Breast epithelium (tissue), 4 donors: ENCODE data around the gene CEP43. TPM values are rescaled to one million over a fixed set of nuclear protein-coding genes. Genes with fewer than 3 reads are reported as not detected.
A peak's percentile ranks its signal among the peaks of the same experiment; 100 is the strongest.

Source experiments
- DNase-seq, 2 donors: peaks; one replicate each; pipeline ENCODE4 v3.0.0-alpha.2; 2019; ENCODE audit warnings: low spot score in 2 of 2
- H3K27ac ChIP-seq, 2 donors: fragments of 200-600 bp; sonication (generic) in 1 of 2; one replicate each; pipeline ENCODE4 v1.5.1; 2016 to 2019; ENCODE audit warnings: mild to moderate bottlenecking in 1 of 2
- H3K27me3 ChIP-seq, 2 donors: fragments of 200-600 bp; sonication (generic) in 1 of 2; one replicate each; pipeline versions ENCODE4 v1.5.1 to v1.6.0; 2017 to 2019; ENCODE audit warnings: control low read depth in 1 of 2, mild to moderate bottlenecking in 1 of 2
- H3K36me3 ChIP-seq: fragments of 200-600 bp; one replicate; pipeline ENCODE4 v1.5.1; 2019
- H3K4me1 ChIP-seq, 2 donors: fragments of 200-600 bp; sonication (generic); one replicate each; pipeline ENCODE4 v1.5.1; 2016 to 2019; ENCODE audit warnings: control low read depth in 1 of 2
- H3K4me3 ChIP-seq, 3 donors: fragments of 200-600 bp; sonication (generic); 1 replicate in 2 of 3; 2 replicates in 1 of 3; pipeline ENCODE4 v1.5.1; 2016 to 2019; ENCODE audit warnings: mild to moderate bottlenecking in 3 of 3, moderate library complexity in 2 of 3
- H3K9me3 ChIP-seq, 2 donors: fragments of 200-600 bp; sonication (generic) in 1 of 2; one replicate each; pipeline ENCODE4 v1.5.1; 2016 to 2019; ENCODE audit warnings: control low read depth in 1 of 2
- POLR2A ChIP-seq: fragments of 450-650 bp; IDR thresholded peaks from one replicate; pipeline ENCODE4 v1.6.1; 2016; ENCODE audit warnings: antibody characterized with exemption, mild to moderate bottlenecking, moderate library complexity
- POLR2AphosphoS5 ChIP-seq, 3 donors: sonication (generic); formaldehyde crosslinking; IDR thresholded peaks; one replicate each; pipeline ENCODE4 v1.6.1; 2017; ENCODE audit warnings: antibody characterized with exemption in 3 of 3
- intact Hi-C: fragments of 100-400 bp; cut with DNase I; formaldehyde crosslinking; loops from one replicate; pipeline ENCODE4 v1.15.1; 2023; ENCODE audit warnings: low total_unique reads
- total RNA-seq, 3 donors: library from RNA; depleted of rRNA; stranded (reverse); fragments of >200 nt; gene quantifications; one replicate each; pipeline ENCODE4 v1.1.0, GENCODE V29; 2016
- TF ChIP-seq, protein P1 (sequence below), 3 donors: fragments of 450-650 bp; IDR thresholded peaks; one replicate each; pipeline ENCODE4 v1.5.1; 2016 to 2017; ENCODE audit warnings: antibody characterized with exemption in 3 of 3, mild to moderate bottlenecking in 3 of 3, moderate library complexity in 3 of 3

The CEP43 gene
- total RNA-seq, 3 donors from 2014 or later = 11.2 to 32.6 (median 22.6) TPM

DNA sequence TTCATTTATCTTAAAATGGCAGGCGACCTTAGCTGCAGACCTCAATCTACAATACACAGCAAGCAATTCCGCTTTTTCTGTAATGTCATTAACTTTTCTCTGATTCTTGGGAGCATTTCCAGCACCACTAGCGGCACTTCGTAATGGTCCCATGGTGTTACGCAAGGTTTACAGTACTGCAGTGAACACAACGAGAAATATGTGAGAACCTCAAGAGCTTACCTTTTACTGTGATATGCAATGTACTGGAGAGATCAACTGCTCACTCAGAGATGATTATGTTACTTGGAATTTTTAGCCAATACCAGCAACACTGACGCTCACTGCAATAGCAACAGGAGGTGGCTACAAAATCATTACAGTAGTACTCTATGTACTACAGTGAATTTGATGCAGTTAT, 2.8 kb upstream of the CEP43 start:
- H3K4me3 ChIP-seq = no peak overlapping the region
- peaks cover 0 to 6% of the 10 kb centered on the region in 2 donors for H3K4me1 ChIP-seq
- H3K27me3 ChIP-seq = no peaks in the 10 kb centered on the region
- H3K9me3 ChIP-seq = no peaks in the 10 kb centered on the region
- no peak for DNase-seq
- no peak overlapping the region for H3K27ac ChIP-seq
- TF ChIP-seq POLR2A (no peak), POLR2AphosphoS5 (IDR thresholded peaks at IDR 0.05) (no peak)
- TF ChIP-seq, protein P1, sequence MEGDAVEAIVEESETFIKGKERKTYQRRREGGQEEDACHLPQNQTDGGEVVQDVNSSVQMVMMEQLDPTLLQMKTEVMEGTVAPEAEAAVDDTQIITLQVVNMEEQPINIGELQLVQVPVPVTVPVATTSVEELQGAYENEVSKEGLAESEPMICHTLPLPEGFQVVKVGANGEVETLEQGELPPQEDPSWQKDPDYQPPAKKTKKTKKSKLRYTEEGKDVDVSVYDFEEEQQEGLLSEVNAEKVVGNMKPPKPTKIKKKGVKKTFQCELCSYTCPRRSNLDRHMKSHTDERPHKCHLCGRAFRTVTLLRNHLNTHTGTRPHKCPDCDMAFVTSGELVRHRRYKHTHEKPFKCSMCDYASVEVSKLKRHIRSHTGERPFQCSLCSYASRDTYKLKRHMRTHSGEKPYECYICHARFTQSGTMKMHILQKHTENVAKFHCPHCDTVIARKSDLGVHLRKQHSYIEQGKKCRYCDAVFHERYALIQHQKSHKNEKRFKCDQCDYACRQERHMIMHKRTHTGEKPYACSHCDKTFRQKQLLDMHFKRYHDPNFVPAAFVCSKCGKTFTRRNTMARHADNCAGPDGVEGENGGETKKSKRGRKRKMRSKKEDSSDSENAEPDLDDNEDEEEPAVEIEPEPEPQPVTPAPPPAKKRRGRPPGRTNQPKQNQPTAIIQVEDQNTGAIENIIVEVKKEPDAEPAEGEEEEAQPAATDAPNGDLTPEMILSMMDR (IDR thresholded peaks at IDR 0.05) = no peak
- intact Hi-C loops = loop anchor here (2.0 kb wide), 1 partner anchor 126 kb away; the partner anchor contains the start of gene CCR6
- H3K36me3 ChIP-seq = no peaks in the 10 kb centered on the region

DNA sequence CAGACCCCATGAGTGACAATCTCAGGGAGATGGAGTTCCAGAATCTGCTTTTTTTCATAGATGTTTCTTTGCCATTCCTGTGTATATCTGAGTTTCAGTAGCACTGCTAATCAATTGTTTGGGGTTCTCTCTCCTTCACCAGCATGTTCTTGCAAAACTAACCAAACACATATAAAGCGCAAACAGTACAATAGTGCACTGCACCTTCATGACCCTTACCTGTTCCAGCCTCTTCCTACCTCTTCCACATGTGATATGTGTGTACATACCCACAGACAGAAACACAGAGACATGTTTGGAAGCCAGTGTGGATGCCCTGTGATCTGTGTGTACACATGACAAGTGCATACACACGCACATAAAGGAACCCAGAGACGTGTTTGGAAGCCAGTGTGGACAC, 1.8 kb upstream of the CEP43 start:
- no peaks in the 10 kb centered on the region for H3K27me3 ChIP-seq
- H3K4me3 ChIP-seq = peak overlapping the region in 1 of 3 donors; percentile 84
- TF ChIP-seq, protein P1 (IDR thresholded peaks at IDR 0.05) = no peak
- TF ChIP-seq POLR2AphosphoS5 (IDR thresholded peaks at IDR 0.05) = no peak
- H3K9me3 ChIP-seq = no peaks in the 10 kb centered on the region
- H3K36me3 ChIP-seq = no peaks in the 10 kb centered on the region
- DNase-seq = no peak
- H3K27ac ChIP-seq = no peak overlapping the region
- peaks cover 0 to 6% of the 10 kb centered on the region in 2 donors for H3K4me1 ChIP-seq
- intact Hi-C loops = loop anchor here (2.0 kb wide), 1 partner anchor 125 kb away; the partner anchor contains the start of gene CCR6

DNA sequence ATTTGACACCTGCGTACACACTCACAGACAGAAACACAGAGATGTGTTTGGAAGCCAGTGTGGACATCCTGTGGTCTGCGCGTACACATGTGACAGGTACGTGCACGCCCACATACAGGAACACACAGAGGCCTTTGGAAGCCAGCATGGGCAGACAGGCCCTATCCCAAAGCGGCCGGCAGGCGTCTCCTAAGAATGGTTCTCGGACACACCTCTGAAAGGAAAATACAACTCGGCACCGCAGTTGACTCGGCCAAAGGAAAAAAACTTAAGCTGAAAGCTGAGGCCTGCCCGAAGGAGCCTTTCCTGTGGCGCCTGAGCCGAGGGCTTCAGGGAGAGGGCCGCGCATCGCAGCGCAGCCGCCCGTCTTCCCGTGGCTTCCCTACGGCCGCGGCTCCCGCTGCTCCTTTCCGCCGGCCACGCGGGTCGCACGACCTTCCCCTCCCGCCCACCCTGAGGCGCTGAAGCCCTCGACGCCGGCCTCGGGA, 1.4 kb upstream of the CEP43 start:
- peak; percentile 53 to 78 for DNase-seq
- Histone ChIP-seq H3K27ac (peak overlapping the region; percentile 80 to 83), H3K4me3 (peak overlapping the region; percentile 84 to 99 (median 86)), H3K36me3 (no peaks in the 10 kb centered on the region), H3K27me3 (no peaks in the 10 kb centered on the region), H3K4me1 (peaks cover 0 to 6% of the 10 kb centered on the region in 2 donors), H3K9me3 (no peaks in the 10 kb centered on the region)
- TF ChIP-seq, protein P1 (IDR thresholded peaks at IDR 0.05) = peak in 2 of 3 donors; percentile 20 to 42
- no peak for TF ChIP-seq POLR2AphosphoS5 (IDR thresholded peaks at IDR 0.05)
- intact Hi-C loops = loop anchor here (2.0 kb wide), 1 partner anchor 125 kb away; the partner anchor contains the start of gene CCR6

DNA sequence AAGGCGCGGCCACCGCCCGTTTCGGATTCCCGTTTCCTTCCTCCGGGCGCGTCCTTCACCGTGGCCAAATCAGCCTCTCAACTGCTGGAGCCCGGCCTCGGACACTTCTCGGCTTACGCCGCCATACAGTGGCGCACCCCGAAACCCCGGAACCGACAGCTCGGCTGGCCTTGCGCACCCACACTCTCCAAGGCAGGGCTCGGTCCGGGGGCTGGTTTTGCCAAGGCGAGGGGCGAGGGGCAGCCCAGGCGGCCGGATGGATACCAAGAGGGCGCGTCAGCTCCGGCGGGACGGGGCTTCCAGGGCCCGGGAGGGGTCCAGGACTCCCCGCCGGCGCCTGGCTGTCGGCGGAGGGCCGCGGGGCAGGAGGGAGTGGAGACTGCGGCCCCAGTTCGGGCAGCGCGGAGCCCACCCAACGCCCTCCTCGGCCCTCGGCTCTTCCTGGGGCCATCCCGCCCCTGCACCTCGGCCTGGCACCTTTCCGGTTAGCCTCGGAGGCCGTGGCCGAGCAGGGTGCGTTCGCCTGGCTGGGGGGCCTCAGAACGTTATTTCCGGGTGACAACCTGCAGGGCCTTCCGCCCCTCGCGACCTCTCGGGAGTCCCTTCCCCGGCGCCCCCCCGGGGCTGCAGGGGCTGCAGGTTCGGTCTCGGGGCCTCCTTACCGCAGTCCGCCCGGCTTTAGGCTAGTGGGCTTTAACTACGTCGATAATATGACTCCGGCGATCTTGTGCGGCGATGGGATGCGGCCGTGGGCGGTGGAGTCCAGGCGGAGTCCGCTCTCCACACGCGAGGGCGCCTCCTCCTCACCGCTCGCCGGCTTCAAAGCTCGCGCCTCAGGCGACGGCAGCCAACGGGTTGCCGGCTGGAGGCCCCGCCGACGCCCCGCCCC, 697 bp upstream of the CEP43 start:
- Histone ChIP-seq H3K36me3 (no peaks in the 10 kb centered on the region), H3K27ac (peak overlapping the region; percentile 80 to 83), H3K9me3 (no peaks in the 10 kb centered on the region), H3K4me3 (peak overlapping the region; percentile 84 to 99 (median 86)), H3K27me3 (no peaks in the 10 kb centered on the region), H3K4me1 (peaks cover 0 to 6% of the 10 kb centered on the region in 2 donors)
- DNase-seq = no peak
- no peak for TF ChIP-seq POLR2AphosphoS5 (IDR thresholded peaks at IDR 0.05)
- TF ChIP-seq POLR2A = no peak
- TF ChIP-seq, protein P1 (IDR thresholded peaks at IDR 0.05) = no peak
- intact Hi-C loops = no loop called here

DNA sequence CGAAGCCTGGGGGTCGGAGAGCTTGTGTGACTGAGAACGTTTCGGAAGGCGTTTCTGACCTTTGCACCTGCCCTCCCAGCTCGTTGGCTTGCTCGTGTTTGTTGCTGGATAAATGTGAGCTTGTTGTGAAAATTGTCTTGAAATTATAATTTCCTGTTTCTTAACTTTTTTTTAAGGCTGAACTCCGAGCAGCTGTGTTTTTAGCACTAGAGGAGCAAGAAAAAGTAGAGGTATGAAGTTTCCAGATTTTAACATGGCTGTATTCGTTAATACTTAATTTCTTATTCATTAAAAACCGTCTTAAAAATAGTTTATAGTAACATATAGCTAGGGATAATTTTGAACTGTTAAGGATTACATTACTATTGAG, 672 bp downstream of the CEP43 start:
- intact Hi-C loops = no loop called here
- Histone ChIP-seq H3K36me3 (no peaks in the 10 kb centered on the region), H3K4me3 (peak overlapping the region; percentile 84 to 99 (median 86)), H3K27me3 (no peaks in the 10 kb centered on the region), H3K27ac (peak overlapping the region; percentile 80 to 83), H3K4me1 (peaks cover 0 to 7% of the 10 kb centered on the region in 2 donors), H3K9me3 (no peaks in the 10 kb centered on the region)
- no peak for DNase-seq
- TF ChIP-seq POLR2A = no peak
- TF ChIP-seq, protein P1 (IDR thresholded peaks at IDR 0.05) = no peak
- TF ChIP-seq POLR2AphosphoS5 (IDR thresholded peaks at IDR 0.05) = no peak
